ENCODE measurements around the gene CD3E. TPM values are rescaled to one million over a fixed set of nuclear protein-coding genes. Genes with fewer than 3 reads are reported as not detected.

CD3E gene
- total and polyA plus RNA-seq, 2 experiments from 2014 or later = not detected

GRCh38 chr11:118349475-118349874, 44.9 kb downstream of the CD3E start:
- Mint-ChIP-seq H3K4me1 (peaks cover 6% of the 10 kb centered on the region; the same call in 2 of the 3 replicates), H3K4me3 (no peak overlapping the region), H3K27ac (no peak overlapping the region), H3K27me3 (ENCODE audit: insufficient read depth, low read depth, poor library complexity) (peaks cover 5% of the 10 kb centered on the region), H3K9me3 (no peaks in the 10 kb centered on the region; the same call in 2 of the 3 replicates), H3K36me3 (ENCODE audit: low read depth) (no peaks in the 10 kb centered on the region)
- H3K27ac ChIP-seq (ENCODE audit: low read depth) = no peak overlapping the region
- no peak overlapping the region for H3K4me3 ChIP-seq
- 0 out of 2 replicates have a peak, but pooled peaks cover 8% of the 10 kb centered on the region for H3K27me3 ChIP-seq (ENCODE audit: insufficient read depth)
- H4K20me1 ChIP-seq (replicated peaks; ENCODE audit: insufficient read depth) = no peaks in the 10 kb centered on the region
- ATAC-seq (no peak), DNase-seq (ENCODE audit: low spot score) (no peak)
- H3F3A ChIP-seq (replicated peaks; ENCODE audit: low read depth) = no peaks in the 10 kb centered on the region
- no peaks in the 10 kb centered on the region for H3K36me3 ChIP-seq (ENCODE audit: insufficient read depth)
- H3K9me2 ChIP-seq (ENCODE audit: insufficient read depth) = no peaks in the 10 kb centered on the region
- H2AFZ ChIP-seq = no peak overlapping the region
- no peak overlapping the region for H3K4me2 ChIP-seq
- H3K4me1 ChIP-seq (ENCODE audit: insufficient read depth) = no peaks in the 10 kb centered on the region
- H3K79me2 ChIP-seq (replicated peaks; ENCODE audit: insufficient read depth) = no peaks in the 10 kb centered on the region
- TF ChIP-seq STAT1 (IDR thresholded peaks at IDR 0.05; ENCODE audit: unreplicated experiment) = no peak
- TF ChIP-seq REST (IDR thresholded peaks at IDR 0.05; ENCODE audit: unreplicated experiment) = no peak
- no peak for TF ChIP-seq CTCF (conservative IDR thresholded peaks at IDR 0.05; ENCODE audit: low read depth in 2 of 2)
- TF ChIP-seq POLR2AphosphoS5 (IDR thresholded peaks at IDR 0.05; ENCODE audit: low read depth) = no peak
- TF ChIP-seq JUNB (IDR thresholded peaks at IDR 0.05; ENCODE audit: unreplicated experiment) = no peak
- no peak for TF ChIP-seq ZNF462 (CRISPR knock-in tag; IDR thresholded peaks at IDR 0.05)
- no peak for TF ChIP-seq CREB1 (CRISPR knock-in tag; IDR thresholded peaks at IDR 0.05; ENCODE audit: low read depth)
- no peak for TF ChIP-seq EZH2 (IDR thresholded peaks at IDR 0.05; ENCODE audit: low read depth, unreplicated experiment)
- no peak for TF ChIP-seq NANOG (IDR thresholded peaks at IDR 0.05; ENCODE audit: borderline replicate concordance)
- no peak for TF ChIP-seq EZH2phosphoT487 (IDR thresholded peaks at IDR 0.05; ENCODE audit: unreplicated experiment)
- no peak for TF ChIP-seq ETS1 (IDR thresholded peaks at IDR 0.05)
